Sciatic nerve (tissue), 2 donors: ENCODE measurements around the gene PDE10A. TPM values are rescaled to one million over a fixed set of nuclear protein-coding genes. Genes with fewer than 3 reads are reported as not detected.
A peak's percentile ranks its signal among the peaks of the same experiment; 100 is the strongest.
"Not testable (repeated sequence)": the region's sequence is repeated elsewhere in the genome, so short reads cannot be mapped to it uniquely, and the experiment has no call there.

Experiments
- ATAC-seq: fragments of 200-7000 bp; cut with Tn5 transposase; one replicate; pipeline ENCODE4 v1.9.1; 2020; ENCODE audit warnings: mild to moderate bottlenecking, moderate library complexity
- DNase-seq: peaks from one replicate; pipeline ENCODE4 v3.0.0-alpha.2; 2020; ENCODE audit warnings: low spot score
- intact Hi-C: fragments of 100-400 bp; cut with DNase I; formaldehyde crosslinking; loops from one replicate; pipeline ENCODE4 v1.14.2; 2022
- total RNA-seq: library from RNA; stranded (reverse); fragmentation: NEBNext Ultra II Directional; extraction: Animal tissue kit (Norgen Biotek cat#: 25700); gene quantifications from one replicate; pipeline ENCODE4 v1.2.1, GENCODE V29; 2021
- donor health status: DM: no; HTN: no; CAD: no.
- donor health status: DM: no; HTN: no; CAD: no.

Gene PDE10A
- total RNA-seq, 1 donor from 2014 or later: 14.1 TPM

DNA sequence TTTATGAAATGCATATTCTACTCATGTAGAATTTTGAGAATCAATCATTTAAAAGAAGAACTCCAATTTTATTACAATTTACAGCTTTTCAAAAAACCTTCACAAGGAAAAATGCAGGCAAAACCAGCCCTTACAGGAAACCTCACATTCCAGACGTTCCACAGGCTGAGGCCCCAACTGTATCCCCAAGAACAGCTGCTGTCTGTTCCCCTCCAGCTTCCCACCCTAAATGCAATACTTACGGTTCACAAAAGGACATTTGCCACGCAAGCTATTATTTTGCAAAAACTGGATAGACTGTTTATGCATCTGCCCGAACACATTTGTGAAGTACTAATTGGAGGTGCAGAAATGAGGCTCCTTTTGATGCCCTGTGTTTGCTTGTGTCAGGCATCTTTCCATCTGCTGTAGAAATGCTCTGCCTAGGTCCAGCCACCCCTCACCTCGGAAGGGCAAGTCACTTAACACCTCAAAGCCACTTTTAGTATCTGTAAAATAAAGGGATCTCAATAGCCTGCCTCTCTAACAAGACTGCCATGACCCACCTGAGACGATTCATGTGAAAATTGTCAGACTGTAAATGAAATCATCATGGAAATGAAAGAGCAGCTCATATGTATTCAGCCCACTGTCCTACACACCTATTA lies 26.5 kb downstream of the PDE10A start:
- intact Hi-C loops: no loop called here
- no peak for DNase-seq
- ATAC-seq: peak; percentile 13

DNA sequence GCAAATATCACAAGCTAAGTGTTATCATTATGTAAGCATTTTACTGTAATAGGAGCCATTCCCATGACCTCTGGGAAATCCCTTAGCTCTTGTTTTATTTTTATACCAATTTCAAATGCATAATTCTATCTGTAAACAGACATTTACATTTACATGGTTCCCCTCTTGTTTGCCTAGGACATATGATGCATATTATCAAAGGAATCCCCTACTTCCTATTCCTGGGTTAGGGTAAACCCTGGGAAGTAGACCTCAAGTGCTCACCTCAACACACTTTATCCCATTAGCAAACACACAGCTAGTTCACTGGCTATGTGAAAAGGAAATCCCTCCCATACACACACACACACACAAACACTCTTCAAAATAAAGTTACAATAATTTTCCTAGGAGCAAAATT lies 27.1 kb downstream of the PDE10A start:
- DNase-seq: no peak
- intact Hi-C loops: no loop called here
- no peak for ATAC-seq

DNA sequence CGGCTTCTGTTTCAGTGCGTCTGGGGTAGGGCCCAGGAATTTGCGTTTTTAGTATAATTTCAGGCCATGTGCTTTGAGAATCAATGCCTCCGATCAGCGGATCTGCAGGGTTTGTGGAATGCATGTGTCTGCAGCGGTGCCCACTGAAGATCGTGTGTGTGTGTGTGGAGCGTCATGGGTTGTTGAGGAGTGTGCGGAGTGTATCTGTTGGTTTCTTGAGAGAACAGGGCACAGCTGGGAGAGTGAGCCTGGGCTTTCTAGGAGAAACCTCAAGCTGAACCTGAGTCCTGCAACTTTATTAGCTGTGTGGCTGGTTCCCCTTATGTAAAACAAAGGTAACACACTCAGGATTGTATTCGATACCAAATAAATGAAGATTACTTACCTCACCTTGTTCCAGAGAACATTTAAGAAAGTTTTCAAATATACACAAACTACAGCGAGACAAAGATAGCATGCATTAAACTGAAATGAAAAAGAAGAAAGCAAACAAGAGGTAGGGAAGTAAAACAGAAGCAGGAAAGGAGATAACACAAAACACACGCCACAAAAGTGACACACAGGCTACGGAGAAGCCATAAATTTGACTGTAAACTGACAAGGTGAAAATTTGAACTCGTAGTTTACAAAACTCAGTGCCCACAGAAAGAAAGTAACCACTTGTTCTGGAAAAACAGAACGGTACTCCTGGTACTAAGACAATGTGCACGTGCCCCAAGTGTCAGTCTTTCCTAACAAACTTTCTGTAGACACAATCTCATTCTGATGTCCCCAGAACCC lies 28.8 kb downstream of the PDE10A start:
- no peak for ATAC-seq
- DNase-seq: no peak
- intact Hi-C loops: no loop called here

DNA sequence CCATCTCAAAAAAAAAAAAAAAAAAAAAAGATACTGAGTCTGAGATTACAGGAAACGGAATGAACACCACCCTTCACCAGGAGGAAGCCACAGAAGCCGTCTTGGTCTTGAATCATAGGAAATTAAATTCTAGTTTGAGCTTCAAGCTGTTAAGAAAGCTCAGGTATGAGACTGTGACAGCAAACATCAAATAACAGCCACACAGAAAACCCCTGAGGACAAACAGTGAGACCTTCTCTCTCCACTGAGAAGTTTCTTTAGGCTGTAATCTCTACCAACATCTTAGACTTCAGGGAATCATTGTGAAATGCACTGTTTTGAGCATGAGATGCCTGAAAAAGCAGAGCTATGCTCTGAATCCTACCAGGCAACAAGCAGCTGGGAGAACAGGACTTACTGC lies 30.8 kb downstream of the PDE10A start:
- intact Hi-C loops: no loop called here
- ATAC-seq (no peak), DNase-seq (no peak)

DNA sequence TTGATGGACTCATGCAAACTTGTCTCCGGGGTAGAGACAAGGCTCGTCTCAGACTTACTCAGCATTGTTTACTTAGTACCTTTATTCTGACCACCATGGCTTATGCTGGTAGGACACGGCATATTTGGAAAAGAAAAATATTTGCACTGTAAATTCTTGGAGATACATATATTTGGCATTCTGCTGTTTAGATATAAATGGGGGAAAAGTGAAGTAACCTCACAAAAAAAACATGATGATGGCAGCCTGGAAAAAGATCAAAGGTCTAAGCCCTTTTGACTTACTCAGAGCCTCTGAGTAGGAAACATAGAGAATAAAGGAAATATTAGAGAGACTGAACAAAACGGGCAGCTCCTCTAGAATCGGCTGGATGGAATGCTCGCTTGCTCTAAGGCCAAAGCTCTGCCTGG lies 32.5 kb downstream of the PDE10A start:
- no peak for ATAC-seq
- no peak for DNase-seq
- intact Hi-C loops: no loop called here

DNA sequence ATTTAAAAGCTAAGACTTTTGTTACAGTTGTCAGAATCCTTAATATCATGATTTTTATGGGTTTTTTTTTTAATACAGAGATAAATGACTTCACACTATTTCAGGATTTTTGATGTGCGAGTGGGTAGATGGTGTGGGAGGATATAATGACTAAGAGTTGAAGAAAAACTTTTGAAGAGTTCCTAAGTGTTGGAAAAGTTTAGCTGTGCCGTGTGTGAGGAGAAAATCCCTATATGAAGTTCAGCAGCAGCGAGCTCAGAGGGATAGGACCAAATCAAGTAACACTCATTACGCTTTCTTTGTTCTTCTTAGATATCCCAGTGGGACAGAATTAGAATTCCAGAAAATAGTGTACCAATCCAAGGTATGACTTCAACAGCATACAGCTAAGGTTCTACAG lies 34.1 kb downstream of the PDE10A start:
- intact Hi-C loops: no loop called here
- DNase-seq (no peak), ATAC-seq (no peak)

DNA sequence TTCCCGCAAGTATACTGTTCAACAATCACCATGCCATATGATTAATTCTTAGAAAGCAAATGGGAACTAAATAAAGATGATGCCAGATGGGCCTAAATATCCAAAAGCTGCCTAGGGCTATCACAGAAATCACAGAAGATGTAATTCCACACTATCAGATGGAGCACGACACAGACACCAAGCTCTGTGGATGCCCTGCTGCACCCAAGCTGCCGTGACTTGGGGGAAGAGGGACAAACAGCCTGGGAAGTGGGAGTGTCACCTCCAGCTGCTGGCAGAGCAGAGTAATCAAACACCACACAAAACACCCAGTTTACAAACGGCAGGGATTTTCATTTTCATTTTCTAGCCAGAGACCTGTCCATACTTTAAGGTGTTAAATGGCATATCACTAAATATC lies 35.7 kb downstream of the PDE10A start:
- DNase-seq (no peak), ATAC-seq (no peak)
- intact Hi-C loops: no loop called here

DNA sequence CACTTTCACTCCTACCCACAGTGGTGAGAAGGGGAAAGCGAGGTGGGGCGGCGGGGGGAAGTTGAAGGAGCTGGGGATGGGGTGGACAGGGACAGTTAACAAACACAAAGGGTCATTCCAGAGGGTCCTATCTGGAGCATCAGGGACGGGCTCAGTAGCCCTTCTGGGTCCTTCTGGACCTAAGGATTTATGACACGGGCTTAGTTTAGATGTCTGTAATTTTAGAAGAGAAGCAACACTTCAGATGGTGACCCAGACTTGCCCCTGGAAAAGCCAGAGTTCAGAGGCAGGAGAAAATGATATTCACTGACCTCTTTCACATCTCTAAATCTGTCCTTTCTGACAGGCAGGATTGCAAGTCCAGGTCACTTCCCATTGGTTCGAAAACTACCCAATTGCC lies 36.3 kb downstream of the PDE10A start:
- intact Hi-C loops: no loop called here
- no peak for DNase-seq

DNA sequence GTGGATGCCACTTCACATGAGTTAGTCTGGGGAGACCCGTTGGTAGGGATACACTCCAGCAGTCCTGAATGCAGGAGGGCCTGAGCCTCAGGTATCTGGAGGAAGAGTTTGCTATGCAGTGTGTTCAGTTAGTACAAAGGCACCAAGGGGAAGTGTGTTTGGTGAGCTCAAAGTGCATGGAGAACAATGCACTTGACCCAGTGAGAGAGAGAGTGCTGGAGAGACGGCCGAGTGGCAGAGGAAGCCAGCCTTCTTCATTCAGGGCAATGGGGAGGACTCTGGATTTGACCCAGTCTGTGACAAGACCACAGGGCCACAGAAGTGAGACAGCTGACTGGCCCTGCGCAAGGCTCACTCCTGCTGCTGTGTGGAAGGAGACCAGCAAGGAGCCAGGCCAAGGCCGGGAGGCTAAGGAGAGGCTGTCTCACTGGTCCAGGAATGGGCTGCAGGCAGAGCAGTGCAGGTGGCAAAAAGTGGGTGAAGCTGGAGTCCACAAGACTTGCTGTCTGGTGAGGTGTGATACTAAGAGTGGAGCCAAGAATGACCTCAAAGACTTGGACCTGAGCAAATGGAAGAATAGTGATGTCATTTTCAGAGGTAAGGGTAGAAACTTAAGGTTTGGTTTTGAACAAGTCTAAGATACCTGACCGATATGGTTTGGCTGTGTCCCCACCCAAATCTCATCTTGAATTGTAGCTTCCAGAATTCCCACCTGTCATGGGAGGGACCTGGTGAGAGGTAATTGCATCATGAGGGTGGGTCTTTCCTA lies 38.0 kb downstream of the PDE10A start:
- DNase-seq (no peak), ATAC-seq (no peak)
- intact Hi-C loops: no loop called here

More for the DNA sequence above, 36.3 kb downstream of the PDE10A start:
- no peak for ATAC-seq

DNA sequence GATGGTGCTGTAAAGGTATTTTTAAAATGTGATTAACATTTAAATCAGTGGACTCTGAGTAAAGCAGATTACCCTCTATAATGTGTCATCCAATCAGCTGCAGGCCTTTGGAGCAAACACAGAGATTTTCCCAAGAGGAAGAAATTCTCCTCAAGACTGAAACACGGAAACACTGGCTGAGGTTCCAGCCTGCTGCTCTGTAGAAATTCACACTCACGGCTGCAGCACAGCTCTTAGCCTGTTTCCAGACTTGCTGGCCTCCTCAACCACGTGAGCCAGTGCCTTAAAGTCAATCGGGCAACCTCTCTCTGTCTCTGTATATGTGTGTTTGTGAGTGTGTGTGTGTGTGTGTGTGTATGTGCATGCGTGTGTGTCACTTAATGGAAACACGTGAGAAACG lies 41.1 kb downstream of the PDE10A start:
- intact Hi-C loops: no loop called here
- no peak for ATAC-seq
- no peak for DNase-seq

DNA sequence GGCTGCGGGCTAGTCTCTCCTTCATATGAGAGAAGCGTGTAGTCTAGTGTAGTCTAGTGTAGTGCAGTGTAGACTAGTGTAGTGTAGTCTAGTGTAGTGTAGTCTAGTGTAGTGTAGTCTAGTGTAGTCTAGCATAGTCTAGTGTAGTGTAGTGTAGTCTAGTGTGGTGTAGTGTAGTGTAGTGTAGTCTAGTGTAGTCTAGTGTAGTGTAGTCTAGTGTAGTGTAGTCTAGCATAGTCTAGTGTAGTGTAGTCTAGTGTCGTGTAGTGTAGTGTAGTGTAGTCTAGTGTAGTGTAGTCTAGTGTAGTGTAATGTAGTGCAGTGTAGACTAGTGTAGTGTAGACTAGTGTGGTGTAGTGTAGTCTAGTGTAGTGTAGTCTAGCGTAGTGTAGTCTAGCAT lies 44.1 kb downstream of the PDE10A start:
- intact Hi-C loops, DNase-seq, ATAC-seq: not testable (repeated sequence)

DNA sequence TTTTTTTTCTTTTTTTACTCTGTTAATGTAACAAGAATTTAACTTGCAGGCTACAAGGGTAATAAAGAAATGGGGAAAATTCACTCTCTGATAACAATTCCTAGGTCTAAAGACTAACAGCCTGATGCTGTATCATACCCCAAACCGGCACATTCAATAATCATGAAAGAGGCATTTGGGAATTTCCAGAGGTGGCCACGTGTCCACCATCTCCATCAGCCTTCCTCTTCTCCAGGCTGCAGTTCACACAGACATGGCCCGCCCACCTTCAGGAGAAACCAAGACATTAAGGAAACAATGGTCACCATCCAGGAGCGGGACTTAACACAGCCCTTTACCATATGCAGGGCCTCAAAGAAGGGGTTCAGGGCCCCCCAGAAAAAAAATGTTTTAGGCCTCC lies 44.8 kb downstream of the PDE10A start:
- intact Hi-C loops: no loop called here
- ATAC-seq (no peak), DNase-seq (no peak)

DNA sequence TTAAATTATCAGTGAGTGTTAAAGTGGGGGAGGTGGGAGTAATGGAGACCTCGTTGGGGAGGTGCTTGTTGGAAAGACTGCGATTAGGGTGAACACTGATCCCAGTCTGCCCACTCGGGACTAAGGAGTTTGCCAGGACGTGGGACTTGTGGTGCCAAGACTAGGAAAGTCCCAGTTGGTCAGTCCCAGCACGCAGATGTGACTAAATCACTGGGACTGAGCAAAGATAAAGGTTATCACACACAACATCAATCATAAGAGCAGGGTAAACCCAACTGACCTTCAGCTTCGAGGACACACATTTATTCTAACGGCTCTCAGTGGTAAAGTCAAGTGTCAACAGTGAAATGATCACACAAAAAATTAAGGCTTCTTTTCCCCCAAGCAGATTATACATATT lies 45.5 kb downstream of the PDE10A start:
- intact Hi-C loops: no loop called here
- DNase-seq: no peak
- no peak for ATAC-seq

DNA sequence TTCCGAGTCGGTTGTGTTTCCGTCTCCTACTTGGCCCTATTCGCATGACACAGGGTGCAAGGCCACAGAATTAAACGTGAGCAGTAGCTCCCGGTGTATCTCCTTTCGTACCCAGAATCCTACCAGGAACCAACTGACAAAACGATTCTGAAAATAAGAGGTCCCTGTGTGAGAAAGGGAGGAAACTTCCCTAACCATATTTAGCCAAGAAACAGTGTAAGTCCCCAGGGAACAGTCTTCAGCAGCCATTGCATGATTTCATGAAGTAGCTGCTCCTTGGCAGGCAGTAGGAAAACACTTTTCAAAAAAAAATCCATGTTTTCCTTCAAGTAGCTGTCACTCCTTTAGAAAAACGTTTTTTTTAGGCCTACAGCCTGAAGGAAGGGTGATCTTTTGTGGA lies 46.9 kb downstream of the PDE10A start:
- intact Hi-C loops: no loop called here
- ATAC-seq (peak; percentile 93), DNase-seq (no peak)

DNA sequence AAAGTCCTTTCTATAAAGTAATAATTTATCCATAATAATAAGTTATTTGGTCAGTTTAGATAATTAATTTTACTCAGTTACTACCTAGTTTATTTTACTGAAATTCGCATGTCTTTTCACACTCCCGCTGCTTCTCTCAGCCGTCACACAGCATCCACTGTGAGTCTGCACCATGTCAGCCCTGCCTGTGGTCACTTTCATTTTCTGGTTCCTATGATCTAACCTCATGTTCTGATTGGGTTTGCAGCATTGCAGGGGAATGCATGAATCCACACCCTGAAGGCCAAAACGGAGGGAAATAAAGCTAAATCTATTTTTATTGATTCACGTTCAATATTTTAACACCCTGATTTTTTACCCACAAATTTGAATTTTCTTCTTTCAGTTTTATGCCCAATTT lies 47.4 kb downstream of the PDE10A start:
- DNase-seq (no peak), ATAC-seq (peak; percentile 96)
- intact Hi-C loops: no loop called here

DNA sequence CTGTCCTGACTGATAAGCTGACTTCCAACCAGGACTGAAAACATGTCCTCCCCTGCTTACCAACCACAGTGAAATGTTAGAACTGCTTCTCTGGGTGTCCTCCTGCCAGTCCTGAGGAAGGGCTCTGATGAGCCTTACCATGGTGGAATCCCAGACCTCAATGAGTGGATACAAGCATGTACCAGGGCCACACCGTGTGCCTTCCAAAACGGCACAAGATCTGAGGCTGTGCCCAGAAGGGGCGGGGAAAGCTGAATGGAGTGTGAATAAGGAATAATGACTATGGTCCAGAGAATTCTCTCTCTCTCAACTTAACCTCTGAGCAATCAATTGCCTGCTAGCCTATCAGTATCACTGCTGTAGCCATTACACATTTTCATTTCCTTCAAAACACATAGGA lies 51.7 kb downstream of the PDE10A start:
- DNase-seq (no peak), ATAC-seq (no peak)
- intact Hi-C loops: no loop called here

DNA sequence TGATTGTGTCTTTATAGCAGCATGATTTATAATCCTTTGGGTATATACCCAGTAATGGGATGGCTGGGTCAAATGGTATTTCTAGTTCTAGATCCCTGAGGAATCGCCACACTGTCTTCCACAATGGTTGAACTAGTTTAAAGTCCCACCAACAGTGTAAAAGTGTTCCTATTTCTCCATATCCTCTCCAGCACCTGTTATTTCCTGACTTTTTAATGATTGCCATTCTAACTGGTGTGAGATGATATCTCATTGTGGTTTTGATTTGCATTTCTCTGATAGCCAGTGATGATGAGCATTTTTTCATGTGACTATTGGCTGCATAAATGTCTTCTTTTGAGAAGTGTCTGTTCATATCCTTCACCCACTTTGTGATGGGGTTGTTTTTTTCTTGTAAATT lies 54.5 kb downstream of the PDE10A start:
- ATAC-seq, intact Hi-C loops, DNase-seq: not testable (repeated sequence)

DNA sequence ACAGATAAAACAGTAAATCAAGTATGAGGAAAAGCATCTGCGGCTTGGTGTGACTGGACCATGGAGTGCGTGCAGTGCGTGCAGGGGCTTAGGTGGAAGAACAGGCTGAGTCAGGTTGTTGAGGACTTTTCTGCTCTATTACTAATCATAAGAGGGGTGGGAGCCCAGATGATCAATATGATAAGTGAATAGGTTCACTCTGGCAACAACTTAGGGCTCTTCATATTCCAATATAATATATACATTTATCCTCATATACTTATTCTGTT lies 56.4 kb downstream of the PDE10A start:
- intact Hi-C loops: no loop called here
- DNase-seq: no peak
- ATAC-seq: no peak

DNA sequence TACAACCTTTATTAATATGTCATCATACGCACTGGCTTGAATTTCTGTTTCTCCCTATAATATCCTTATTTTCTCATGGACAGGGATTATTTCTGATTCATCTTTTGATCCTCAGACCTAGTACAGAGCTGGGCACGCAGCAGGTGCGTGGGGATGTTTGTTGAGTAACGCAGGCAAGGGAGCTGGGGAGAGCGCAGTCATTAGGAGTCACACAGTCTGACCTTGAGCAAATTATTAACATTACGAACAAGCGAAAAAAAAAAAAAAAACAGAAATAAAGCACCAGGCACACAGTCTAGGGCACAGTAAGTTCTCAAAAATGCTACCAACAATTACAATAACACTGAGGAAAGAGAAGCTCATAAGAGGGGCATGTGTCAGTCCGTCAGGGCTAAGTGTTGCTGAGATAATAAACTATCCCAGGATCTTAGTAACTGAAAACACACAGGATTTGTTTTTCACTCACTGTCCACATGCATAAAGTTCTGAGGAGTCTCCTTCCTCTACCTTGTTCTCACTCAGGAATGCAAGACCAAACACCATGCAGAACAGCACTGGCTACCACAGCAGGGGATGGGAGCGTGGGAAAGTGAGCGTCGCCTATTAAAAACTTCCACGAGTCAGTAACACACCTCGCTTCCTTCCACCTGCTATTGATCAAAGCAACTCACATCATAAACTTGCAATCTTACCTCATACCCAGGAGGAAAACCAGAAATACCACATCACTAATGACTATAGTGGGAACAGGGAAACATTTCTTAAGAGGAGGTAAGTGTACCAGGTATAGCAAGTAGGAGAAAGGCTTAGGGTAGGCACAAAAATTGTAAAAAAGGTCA lies 56.9 kb downstream of the PDE10A start:
- ATAC-seq (no peak), DNase-seq (no peak)
- intact Hi-C loops: no loop called here
